Measurements from ENCODE around the gene OR5D14.

The OR5D14 gene

DNA sequence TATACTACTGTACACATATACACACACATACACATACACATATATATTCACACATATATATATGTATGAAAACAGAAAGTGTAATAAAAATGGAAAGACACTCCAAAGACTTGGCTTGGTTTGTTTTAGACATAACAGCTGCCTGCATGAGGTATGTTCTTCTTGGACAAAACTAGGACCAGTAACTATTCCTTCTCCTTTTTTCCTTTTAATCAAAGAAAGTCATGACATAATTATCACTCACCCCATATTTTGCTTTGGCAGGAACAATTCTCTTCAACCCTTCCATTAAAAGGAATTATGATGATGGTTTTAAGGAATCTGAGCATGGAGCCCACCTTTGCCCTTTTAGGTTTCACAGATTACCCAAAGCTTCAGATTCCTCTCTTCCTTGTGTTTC lies at the start of gene OR5D14:
Gene OR5D14, plus strand, starts transcription at position 301 of the 400 bp plus-strand sequence. Its CDS starts 0 bp downstream, at position 301.
- DNase-seq (ENCODE audit: low read depth in 1 of 2, low spot score in 1 of 2) = no peak

- DNase-seq (ENCODE audit: low read depth in 1 of 2, low spot score in 1 of 2) = no peak
Observed at GRCh38 chr11:55773138-55773537, 22.2 kb upstream of the OR5D14 start, which contains the start of gene OR5D13. Gene OR5D13 (plus strand): TSS chr11:55773438. CDS start chr11:55773438, 0 bp downstream.

GRCh38 chr11:55791606-55792005 lies 3.8 kb upstream of the OR5D14 start:
- no peak for DNase-seq (ENCODE audit: low read depth in 1 of 2, low spot score in 1 of 2)

DNA sequence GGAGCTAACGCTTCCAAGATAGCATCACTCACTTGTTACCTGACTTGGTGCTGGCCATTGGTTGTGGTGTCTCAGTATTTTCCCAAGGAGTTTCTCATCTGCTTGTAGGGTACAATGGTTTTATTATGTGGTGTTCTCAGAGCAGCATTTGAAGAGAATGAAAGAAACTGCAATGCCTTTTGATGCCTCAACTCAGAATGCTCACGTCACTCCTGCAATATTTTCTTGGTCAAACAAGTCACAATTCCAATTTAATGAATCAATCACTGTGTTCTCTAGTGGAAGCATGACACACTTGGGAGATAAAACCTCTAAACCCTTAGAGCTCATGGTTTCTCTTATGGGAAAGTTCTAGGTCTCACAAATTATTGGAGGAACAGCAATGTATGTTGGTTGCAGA lies 2.0 kb upstream of the OR5D14 start:
- no peak for DNase-seq (ENCODE audit: low read depth in 1 of 2, low spot score in 1 of 2)

GRCh38 chr11:55806248-55806647 lies 10.9 kb downstream of the OR5D14 start:
- DNase-seq (ENCODE audit: low read depth in 1 of 2, low spot score in 1 of 2) = no peak

- DNase-seq (ENCODE audit: low read depth in 1 of 2, low spot score in 1 of 2) = no peak
Observed at GRCh38 chr11:55811067-55811466, 15.7 kb downstream of the OR5D14 start, which contains the start of gene OR5L1. Gene OR5L1 (plus strand): TSS chr11:55811367. CDS start chr11:55811467, 100 bp downstream.

GRCh38 chr11:55819330-55819729 lies 24.0 kb downstream of the OR5D14 start, which contains the start of gene OR5D18:
Gene OR5D18 (plus strand): TSS chr11:55819630. CDS start chr11:55819630, 0 bp downstream.
- DNase-seq (ENCODE audit: low read depth in 1 of 2, low spot score in 1 of 2) = no peak

DNA sequence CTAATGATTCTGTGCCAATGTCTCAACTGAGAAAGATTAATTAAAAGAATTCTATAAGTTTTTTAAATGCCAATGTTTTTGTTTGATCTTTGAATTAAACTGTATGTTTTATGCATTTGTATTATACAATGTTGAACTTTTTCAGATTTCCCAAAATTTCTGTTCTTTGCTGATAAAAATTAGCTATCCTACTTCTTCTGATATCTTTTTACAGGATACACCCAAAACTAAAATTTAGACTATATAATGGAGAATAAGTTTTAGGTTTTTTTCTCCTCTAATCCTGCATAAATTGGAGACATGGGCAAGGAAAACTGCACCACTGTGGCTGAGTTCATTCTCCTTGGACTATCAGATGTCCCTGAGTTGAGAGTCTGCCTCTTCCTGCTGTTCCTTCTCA lies 31.6 kb downstream of the OR5D14 start, which contains the start of gene OR5L2:
Gene OR5L2, plus strand, starts transcription at position 301 of the 400 bp plus-strand sequence. Its CDS starts 0 bp downstream, at position 301.
- DNase-seq (ENCODE audit: low read depth in 1 of 2, low spot score in 1 of 2) = no peak

DNA sequence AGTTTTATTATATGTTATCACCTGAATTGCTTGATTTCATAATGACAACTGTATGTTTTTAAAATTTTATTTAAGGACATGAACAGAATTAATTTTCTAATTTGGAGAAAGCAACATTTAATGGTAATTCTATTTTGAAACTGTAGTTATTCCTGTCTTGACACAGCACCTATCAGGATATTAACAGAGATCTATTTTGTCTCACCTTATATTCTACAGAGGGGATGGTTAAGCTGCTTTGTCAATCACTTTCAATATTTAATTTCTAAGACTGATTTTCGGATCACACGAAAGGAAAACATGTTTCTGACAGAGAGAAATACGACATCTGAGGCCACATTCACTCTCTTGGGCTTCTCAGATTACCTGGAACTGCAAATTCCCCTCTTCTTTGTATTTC lies 43.1 kb downstream of the OR5D14 start, which contains the start of gene OR5D16:
Gene OR5D16, plus strand, starts transcription at position 301 of the 400 bp plus-strand sequence. Its CDS starts 0 bp downstream, at position 301.
- no peak for DNase-seq (ENCODE audit: low read depth in 1 of 2, low spot score in 1 of 2)
